ENCODE data around the gene TAOK3. TPM values are rescaled to one million over a fixed set of nuclear protein-coding genes. Genes with fewer than 3 reads are reported as not detected.
"Not testable (repeated sequence)": the region's sequence is repeated elsewhere in the genome, so short reads cannot be mapped to it uniquely, and the experiment has no call there.

The TAOK3 gene
- total RNA-seq, 1 experiment from 2014 or later = 39.0 TPM

GRCh38 chr12:118144499-118144898, 228.2 kb downstream of the TAOK3 start:
- in situ Hi-C loops (cut with HindIII; ENCODE audit: low pct_unique_long_range_greater_than_20kb, low sequenced_read_pairs) = no loop called here
- DNase-seq (ENCODE audit: low read depth, low spot score) = no peak

GRCh38 chr12:118140825-118141224, 231.9 kb downstream of the TAOK3 start:
- in situ Hi-C loops (cut with HindIII; ENCODE audit: low pct_unique_long_range_greater_than_20kb, low sequenced_read_pairs) = no loop called here
- DNase-seq (ENCODE audit: low read depth, low spot score) = no peak

GRCh38 chr12:118137148-118137678, 235.5 kb downstream of the TAOK3 start:
- no peak for DNase-seq (ENCODE audit: low read depth, low spot score)
- in situ Hi-C loops (cut with HindIII; ENCODE audit: low pct_unique_long_range_greater_than_20kb, low sequenced_read_pairs) = no loop called here

- in situ Hi-C loops (cut with HindIII; ENCODE audit: low pct_unique_long_range_greater_than_20kb, low sequenced_read_pairs) = no loop called here
- DNase-seq (ENCODE audit: low read depth, low spot score) = peak; percentile 44
Measured at GRCh38 chr12:118136559-118137003, 236.1 kb downstream of the TAOK3 start.

GRCh38 chr12:118135788-118136558, 236.7 kb downstream of the TAOK3 start, which contains the start of gene PEBP1:
Gene PEBP1 (plus strand): TSS chr12:118136124. CDS start chr12:118136210, 86 bp downstream.
- peak; percentile 86 for DNase-seq (ENCODE audit: low read depth, low spot score)
- in situ Hi-C loops (cut with HindIII; ENCODE audit: low pct_unique_long_range_greater_than_20kb, low sequenced_read_pairs) = no loop called here

- in situ Hi-C loops (cut with HindIII; ENCODE audit: low pct_unique_long_range_greater_than_20kb, low sequenced_read_pairs) = not testable (repeated sequence)
Measured at GRCh38 chr12:118129436-118129835, 243.3 kb downstream of the TAOK3 start.

GRCh38 chr12:118127867-118128266, 244.8 kb downstream of the TAOK3 start:
- no peak for DNase-seq (ENCODE audit: low read depth, low spot score)
- in situ Hi-C loops (cut with HindIII; ENCODE audit: low pct_unique_long_range_greater_than_20kb, low sequenced_read_pairs) = no loop called here

More at GRCh38 chr12:118129436-118129835, 243.3 kb downstream of the TAOK3 start:
- not testable (repeated sequence) for DNase-seq (ENCODE audit: low read depth, low spot score)

- in situ Hi-C loops (cut with HindIII; ENCODE audit: low pct_unique_long_range_greater_than_20kb, low sequenced_read_pairs) = no loop called here
- no peak for DNase-seq (ENCODE audit: low read depth, low spot score)
Measured at GRCh38 chr12:118126119-118126757, 246.5 kb downstream of the TAOK3 start.

- DNase-seq (ENCODE audit: low read depth, low spot score) = no peak
- in situ Hi-C loops (cut with HindIII; ENCODE audit: low pct_unique_long_range_greater_than_20kb, low sequenced_read_pairs) = no loop called here
Measured at GRCh38 chr12:118125743-118126118, 247.0 kb downstream of the TAOK3 start.

- DNase-seq (ENCODE audit: low read depth, low spot score) = no peak
Measured at GRCh38 chr12:118124333-118124874, 248.3 kb downstream of the TAOK3 start.

GRCh38 chr12:118122264-118122663, 250.4 kb downstream of the TAOK3 start:
- no peak for DNase-seq (ENCODE audit: low read depth, low spot score)
- in situ Hi-C loops (cut with HindIII; ENCODE audit: low pct_unique_long_range_greater_than_20kb, low sequenced_read_pairs) = no loop called here

More at GRCh38 chr12:118124333-118124874, 248.3 kb downstream of the TAOK3 start:
- in situ Hi-C loops (cut with HindIII; ENCODE audit: low pct_unique_long_range_greater_than_20kb, low sequenced_read_pairs) = no loop called here

- in situ Hi-C loops (cut with HindIII; ENCODE audit: low pct_unique_long_range_greater_than_20kb, low sequenced_read_pairs) = no loop called here
Measured at GRCh38 chr12:118120579-118121363, 251.9 kb downstream of the TAOK3 start.

GRCh38 chr12:118119449-118119879, 253.2 kb downstream of the TAOK3 start:
- DNase-seq (ENCODE audit: low read depth, low spot score) = no peak
- in situ Hi-C loops (cut with HindIII; ENCODE audit: low pct_unique_long_range_greater_than_20kb, low sequenced_read_pairs) = no loop called here

More at GRCh38 chr12:118120579-118121363, 251.9 kb downstream of the TAOK3 start:
- DNase-seq (ENCODE audit: low read depth, low spot score) = peak; percentile 83

GRCh38 chr12:118109088-118109487, 263.6 kb downstream of the TAOK3 start:
- in situ Hi-C loops (cut with HindIII; ENCODE audit: low pct_unique_long_range_greater_than_20kb, low sequenced_read_pairs) = no loop called here
- no peak for DNase-seq (ENCODE audit: low read depth, low spot score)

- DNase-seq (ENCODE audit: low read depth, low spot score) = no peak
- in situ Hi-C loops (cut with HindIII; ENCODE audit: low pct_unique_long_range_greater_than_20kb, low sequenced_read_pairs) = no loop called here
Measured at GRCh38 chr12:118107694-118108093, 265.0 kb downstream of the TAOK3 start.

GRCh38 chr12:118107011-118107410, 265.7 kb downstream of the TAOK3 start:
- in situ Hi-C loops (cut with HindIII; ENCODE audit: low pct_unique_long_range_greater_than_20kb, low sequenced_read_pairs) = no loop called here
- DNase-seq (ENCODE audit: low read depth, low spot score) = no peak

- in situ Hi-C loops (cut with HindIII; ENCODE audit: low pct_unique_long_range_greater_than_20kb, low sequenced_read_pairs) = no loop called here
Measured at GRCh38 chr12:118103601-118104382, 268.9 kb downstream of the TAOK3 start, which contains the start of gene VSIG10. Gene VSIG10 (minus strand): TSS chr12:118104011. CDS start chr12:118103671, 340 bp downstream.

More at GRCh38 chr12:118103601-118104382, 268.9 kb downstream of the TAOK3 start, which contains the start of gene VSIG10:
- DNase-seq (ENCODE audit: low read depth, low spot score) = peak; percentile 67
